DMS 273 (cell line): ENCODE data around the gene EID3.

Experiments used
- DNase-seq: peaks from one replicate; lab custom pipeline; 2025; ENCODE audit not compliant: unreplicated experiment; lab: John Stamatoyannopoulos, UW

Gene EID3

GRCh38 chr12:104288635-104289274, 14.8 kb upstream of the EID3 start:
- peak; percentile 90 for DNase-seq

GRCh38 chr12:104290320-104290719, 13.2 kb upstream of the EID3 start:
- DNase-seq, result no peak

- DNase-seq, result no peak
These were observed 12.7 kb upstream of the EID3 start for GRCh38 chr12:104290855-104291254.

DNA sequence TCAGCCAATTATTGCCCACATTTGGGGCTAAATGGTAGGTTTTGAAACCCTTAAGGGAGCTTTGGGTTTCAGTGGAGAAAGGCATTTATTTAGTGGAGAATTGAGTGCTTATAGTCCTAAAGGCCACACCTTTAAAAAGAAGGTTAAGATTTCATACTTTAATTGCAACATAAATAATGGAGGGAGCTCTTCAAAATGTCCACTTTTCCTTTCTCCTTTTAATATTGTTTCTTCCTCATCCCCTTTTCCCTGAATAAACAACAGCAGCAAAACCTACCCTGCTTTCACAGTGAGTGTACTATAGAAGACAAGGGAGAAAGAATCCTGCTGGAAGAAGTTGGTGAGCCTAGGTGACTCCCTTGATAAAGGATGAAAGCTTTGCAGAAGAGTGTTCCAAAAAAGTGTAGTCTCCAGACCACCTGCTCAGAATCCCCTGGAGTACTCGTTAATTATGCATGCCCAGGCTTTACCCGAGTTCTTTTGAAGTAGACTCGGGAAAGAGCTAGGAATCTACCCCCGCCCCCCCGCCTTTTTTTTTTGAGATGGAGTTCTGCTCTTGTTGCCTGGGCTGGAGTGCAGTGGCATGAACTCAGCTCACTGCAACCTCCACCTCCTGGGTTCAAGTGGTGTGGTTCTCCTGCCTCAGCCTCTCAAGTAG, 11.5 kb upstream of the EID3 start:
- DNase-seq, result peak; percentile 56

GRCh38 chr12:104292872-104293794, 10.4 kb upstream of the EID3 start:
- no peak for DNase-seq

GRCh38 chr12:104294158-104294859, 9.2 kb upstream of the EID3 start:
- DNase-seq, result peak; percentile 42

DNA sequence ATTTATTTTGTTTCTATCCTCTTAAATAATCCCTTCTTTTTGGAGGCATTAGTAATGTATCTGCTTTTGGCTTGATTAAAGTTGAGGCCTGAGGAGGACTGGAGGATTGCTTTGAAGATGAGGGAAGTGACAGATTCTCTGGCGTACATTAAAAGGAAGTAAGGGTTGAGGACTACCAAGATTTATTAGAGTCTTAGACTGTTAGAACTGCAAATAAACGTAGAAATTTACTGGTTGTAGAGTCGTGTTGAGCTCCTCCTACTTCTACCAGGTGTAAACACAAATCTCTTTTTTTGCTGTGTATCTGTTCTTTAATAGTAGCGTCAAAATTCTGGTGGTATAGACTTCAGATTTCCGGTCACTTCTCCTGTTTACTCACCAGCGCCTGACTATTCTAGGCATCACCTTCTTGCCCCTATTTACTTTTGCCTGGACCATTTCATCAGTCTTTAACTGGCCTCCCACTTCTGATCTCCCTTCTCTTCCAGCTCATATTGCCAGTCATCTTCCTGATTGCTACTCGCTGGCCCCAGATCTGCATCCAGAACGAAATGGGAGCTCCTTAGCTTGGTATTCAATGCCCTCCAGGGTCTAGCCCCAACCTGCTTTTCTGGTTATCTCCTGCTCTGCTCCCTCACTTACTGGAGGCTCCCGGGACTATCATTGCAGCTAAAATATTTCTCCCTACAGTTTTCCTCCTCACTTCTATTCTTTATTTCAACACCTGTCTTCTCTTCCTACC, 8.4 kb upstream of the EID3 start:
- DNase-seq, result no peak

DNA sequence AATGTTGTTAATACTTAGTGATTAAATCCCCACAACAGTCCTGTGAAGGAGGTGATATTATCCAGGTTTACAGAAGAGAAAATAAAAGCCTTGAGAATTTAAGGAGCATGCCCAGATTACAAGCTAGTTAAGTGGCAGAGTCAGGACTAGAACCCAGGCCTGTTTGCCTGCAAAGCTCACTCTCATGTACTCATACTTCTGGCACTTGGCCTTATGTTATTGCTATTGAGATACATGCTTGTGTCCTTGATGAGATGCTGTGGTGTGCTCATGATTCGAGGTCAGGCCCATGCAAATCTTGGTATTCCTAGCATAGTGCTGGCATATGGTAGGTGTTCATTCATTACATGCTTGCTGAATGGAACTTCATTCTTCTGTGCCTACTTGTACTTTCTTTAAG, 7.6 kb upstream of the EID3 start:
- DNase-seq, result no peak

DNA sequence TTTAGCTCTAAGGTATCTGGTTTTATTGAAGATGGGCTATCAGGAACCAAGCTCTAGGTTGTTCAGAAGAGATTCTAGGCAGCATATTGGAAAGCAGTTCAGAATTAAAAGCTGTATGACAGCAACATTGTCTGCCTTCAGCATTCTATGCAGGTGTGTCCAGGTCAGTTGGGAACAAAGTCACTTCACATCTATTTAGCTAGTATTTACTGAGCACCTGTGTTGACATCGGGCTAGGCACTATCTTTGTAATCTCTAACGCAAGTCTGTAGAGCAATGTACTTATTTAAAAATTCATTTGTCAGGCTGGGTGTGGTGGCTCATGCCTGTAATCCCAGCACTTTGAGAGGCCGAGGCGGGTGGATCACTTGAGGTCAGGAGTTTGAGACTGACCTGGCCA, 6.8 kb upstream of the EID3 start:
- no peak for DNase-seq

- no peak for DNase-seq
These were observed 5.9 kb upstream of the EID3 start for GRCh38 chr12:104297477-104298113.

DNA sequence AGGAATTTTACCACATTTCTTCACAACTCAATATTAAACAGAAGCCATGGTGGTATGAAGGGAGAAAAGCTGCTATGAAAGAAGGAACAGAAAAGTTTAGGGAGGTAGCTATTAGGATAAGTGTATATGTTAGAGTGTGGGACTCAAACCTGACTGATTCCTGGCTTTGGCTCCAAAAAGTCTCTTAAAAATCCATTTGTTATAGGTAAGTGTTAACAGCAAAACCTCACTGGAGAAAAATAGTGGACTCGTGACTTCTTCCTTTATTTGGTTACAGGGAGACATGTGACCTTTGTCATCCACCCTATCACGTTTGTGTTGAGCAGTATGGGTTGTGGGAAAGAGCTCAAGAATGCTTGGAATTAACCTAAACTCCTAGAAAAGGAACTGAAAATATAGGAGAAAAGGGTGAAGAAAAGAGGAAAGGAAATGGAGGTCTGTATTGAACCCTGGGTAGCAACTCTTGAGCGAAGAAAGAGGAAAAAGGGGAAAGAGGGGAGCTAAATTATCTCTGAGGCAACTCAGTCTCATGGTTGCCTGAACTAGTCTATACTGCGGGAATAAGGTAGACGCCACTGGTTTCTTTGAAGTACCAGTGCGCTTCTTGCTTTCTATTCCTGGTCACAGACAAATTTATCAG, 3.6 kb upstream of the EID3 start:
- DNase-seq, result no peak

DNA sequence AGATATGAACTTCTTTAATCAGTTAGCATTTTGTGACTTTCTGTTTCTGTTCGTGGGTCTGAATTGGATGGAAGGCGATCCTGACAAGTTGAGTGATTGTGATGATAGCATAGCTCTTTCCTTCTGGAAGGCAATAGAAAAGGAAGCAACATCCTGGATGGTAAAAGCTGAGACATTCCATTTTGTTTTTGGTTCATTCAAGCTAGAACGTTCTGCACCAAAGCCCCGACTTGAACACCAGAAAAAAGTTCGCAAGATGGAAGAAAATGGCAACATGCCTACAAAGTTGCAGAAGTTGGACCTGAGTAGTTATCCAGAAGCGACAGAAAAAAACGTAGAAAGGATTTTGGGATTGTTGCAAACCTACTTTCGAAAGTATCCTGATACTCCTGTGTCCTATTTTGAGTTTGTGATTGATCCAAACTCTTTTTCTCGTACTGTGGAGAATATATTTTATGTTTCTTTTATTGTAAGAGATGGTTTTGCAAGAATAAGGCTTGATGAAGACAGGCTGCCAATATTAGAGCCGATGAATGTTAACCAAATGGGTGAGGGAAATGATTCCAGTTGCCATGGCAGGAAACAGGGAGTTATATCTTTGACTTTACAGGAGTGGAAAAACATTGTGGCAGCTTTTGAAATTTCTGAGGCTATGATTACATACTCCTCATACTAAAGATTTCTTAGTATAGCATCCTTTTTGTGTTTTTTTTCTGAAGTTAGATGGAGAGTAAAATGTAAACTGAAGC, 896 bp downstream of the EID3 start:
- no peak for DNase-seq

- no peak for DNase-seq
These were observed 1.8 kb downstream of the EID3 start for GRCh38 chr12:104305349-104305748.

DNA sequence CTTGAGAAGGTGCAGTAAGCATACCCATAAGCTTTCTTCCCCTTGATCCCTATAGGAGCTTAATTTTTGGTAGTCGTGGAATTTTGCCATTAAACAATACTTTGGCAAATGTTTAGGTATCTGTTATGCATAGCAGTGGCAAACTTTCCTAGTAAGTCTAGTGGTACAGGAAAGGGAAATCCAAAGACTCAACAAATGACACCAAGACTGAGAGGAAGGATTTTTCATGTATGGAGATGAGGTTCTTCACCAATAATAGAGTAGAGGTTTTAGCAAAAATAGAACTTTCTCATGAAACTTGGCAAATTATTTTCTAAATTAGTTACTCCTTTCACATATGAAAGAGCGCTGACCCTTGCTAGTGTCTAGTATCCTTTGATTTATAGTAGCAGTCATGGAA, 2.8 kb downstream of the EID3 start:
- DNase-seq, result no peak

GRCh38 chr12:104306943-104307654, 3.6 kb downstream of the EID3 start:
- no peak for DNase-seq

DNA sequence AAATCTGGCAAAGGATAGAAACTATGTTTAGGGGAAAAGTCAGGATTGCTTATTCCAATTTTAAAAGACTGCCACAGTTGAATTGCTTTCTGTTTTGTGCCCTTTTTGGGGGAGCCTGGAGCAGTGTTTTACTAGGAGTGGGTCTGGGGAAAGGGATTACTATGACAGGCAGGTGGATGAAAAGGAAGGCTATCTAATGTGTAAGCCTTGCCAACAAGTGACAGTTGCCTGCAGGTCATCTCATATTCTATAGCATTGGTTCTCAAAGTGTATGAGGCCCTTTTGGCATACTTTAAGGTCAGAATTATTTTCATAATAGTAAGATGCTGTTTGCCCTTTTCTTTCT, 4.1 kb downstream of the EID3 start:
- no peak for DNase-seq

GRCh38 chr12:104309446-104309993, 6.0 kb downstream of the EID3 start:
- no peak for DNase-seq
